Aorta (tissue), 5 donors: Measurements from ENCODE around the gene PARP12. TPM values are rescaled to one million over a fixed set of nuclear protein-coding genes. Genes with fewer than 3 reads are reported as not detected.
"Not testable (repeated sequence)": the region's sequence is repeated elsewhere in the genome, so short reads cannot be mapped to it uniquely, and the experiment has no call there.

ENCODE experiments used
- ATAC-seq: fragments of 200-7000 bp; cut with Tn5 transposase; one replicate; pipeline ENCODE4 v1.9.1; 2022; ENCODE audit warnings: moderate library complexity; ENCODE audit not compliant: low FRiP score
- DNase-seq, 2 donors: peaks; one replicate each; pipeline ENCODE4 v3.0.0-alpha.2; 2020
- H3K27ac ChIP-seq, 2 donors: one replicate each; pipeline ENCODE4 v1.5.1; 2013; ENCODE audit warnings: low read length in 2 of 2, mild to moderate bottlenecking in 2 of 2, moderate library complexity in 2 of 2, control low read depth in 1 of 2, inconsistent platforms in 1 of 2, low read depth in 1 of 2
- H3K27me3 ChIP-seq, 2 donors: one replicate each; pipeline ENCODE4 v1.6.1; 2013; ENCODE audit warnings: control low read depth in 1 of 2, low read length in 1 of 2, mild to moderate bottlenecking in 1 of 2, moderate library complexity in 1 of 2; ENCODE audit not compliant: insufficient read depth in 2 of 2, control insufficient read depth in 1 of 2
- H3K36me3 ChIP-seq, 2 donors: one replicate each; pipeline ENCODE4 v1.6.1; 2013; ENCODE audit warnings: control low read depth in 1 of 2, low read length in 1 of 2, mild to moderate bottlenecking in 1 of 2; ENCODE audit not compliant: insufficient read depth in 2 of 2, control insufficient read depth in 1 of 2
- H3K4me1 ChIP-seq, 2 donors: one replicate each; pipeline ENCODE4 v1.6.1; 2013; ENCODE audit warnings: low read length in 2 of 2, control low read depth in 1 of 2, mild to moderate bottlenecking in 1 of 2, moderate library complexity in 1 of 2; ENCODE audit not compliant: insufficient read depth in 2 of 2, control insufficient read depth in 1 of 2
- H3K4me3 ChIP-seq, 2 donors: one replicate each; pipeline ENCODE4 v1.5.1; 2013; ENCODE audit warnings: low read length in 2 of 2, control low read depth in 1 of 2, mild to moderate bottlenecking in 1 of 2
- H3K9me3 ChIP-seq: one replicate; pipeline ENCODE4 v1.6.1; 2013; ENCODE audit warnings: mild to moderate bottlenecking, low read length; ENCODE audit not compliant: control insufficient read depth
- WGBS, 2 donors: extraction: QIAGEN DNeasy Blood & Tissue Kit; methylation state at CpG; one replicate each; pipeline ENCODE4 v1.1.7; 2013; 5-methylcytosine and 5-hydroxymethylcytosine counted together
- intact Hi-C, 2 donors: fragments of 100-400 bp; cut with DNase I; formaldehyde crosslinking; loops; one replicate each; pipeline versions ENCODE4 v1.14.2 to v1.15.0; 2022
- long read RNA-seq, 2 donors: library from polyadenylated mRNA; unstranded; transcript quantifications; one replicate each; pipeline ENCODE4 v2.0.0, GENCODE V29; 2020 to 2021
- polyA plus RNA-seq, 2 donors: library from polyadenylated mRNA; stranded (reverse); fragments of 200-250 nt; gene quantifications; one replicate each; pipeline ENCODE4 v1.2.3, GENCODE V29; 2013
- total RNA-seq, 2 donors: library from RNA; stranded (reverse); fragmentation: NEBNext Ultra II Directional; extraction: Animal tissue kit (Norgen Biotek cat#: 25700); gene quantifications; one replicate each; pipeline ENCODE4 v1.2.1, GENCODE V29; 2021
- donor health status: healthy with polysubstance abuse.
- donor health status: Bipolar disorder and iron deficiency.
- donor health status: DM: no; HTN: no; CAD: no.
- donor health status: DM: no; HTN: no; CAD: no.
- donor health status: DM: yes; HTN: yes; CAD: no.

Gene PARP12, protein sequence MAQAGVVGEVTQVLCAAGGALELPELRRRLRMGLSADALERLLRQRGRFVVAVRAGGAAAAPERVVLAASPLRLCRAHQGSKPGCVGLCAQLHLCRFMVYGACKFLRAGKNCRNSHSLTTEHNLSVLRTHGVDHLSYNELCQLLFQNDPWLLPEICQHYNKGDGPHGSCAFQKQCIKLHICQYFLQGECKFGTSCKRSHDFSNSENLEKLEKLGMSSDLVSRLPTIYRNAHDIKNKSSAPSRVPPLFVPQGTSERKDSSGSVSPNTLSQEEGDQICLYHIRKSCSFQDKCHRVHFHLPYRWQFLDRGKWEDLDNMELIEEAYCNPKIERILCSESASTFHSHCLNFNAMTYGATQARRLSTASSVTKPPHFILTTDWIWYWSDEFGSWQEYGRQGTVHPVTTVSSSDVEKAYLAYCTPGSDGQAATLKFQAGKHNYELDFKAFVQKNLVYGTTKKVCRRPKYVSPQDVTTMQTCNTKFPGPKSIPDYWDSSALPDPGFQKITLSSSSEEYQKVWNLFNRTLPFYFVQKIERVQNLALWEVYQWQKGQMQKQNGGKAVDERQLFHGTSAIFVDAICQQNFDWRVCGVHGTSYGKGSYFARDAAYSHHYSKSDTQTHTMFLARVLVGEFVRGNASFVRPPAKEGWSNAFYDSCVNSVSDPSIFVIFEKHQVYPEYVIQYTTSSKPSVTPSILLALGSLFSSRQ
- total RNA-seq: 10 to 100 TPM; 42.6 to 43.5 TPM
- 10 to 100 TPM; 14.7 to 36.9 TPM for polyA plus RNA-seq
- long read RNA-seq, donor 1, partial matches to known transcripts: 1 of 9 reads
- long read RNA-seq, donor 1, other reads (novel, unspliced or antisense): 4 of 9 reads
- long read RNA-seq, donor 2, transcript PARP12-201 (12 exons, 3,796 nt): major isoform, 5 of 17 reads
- long read RNA-seq, donor 2, partial matches to known transcripts: 7 of 17 reads
- long read RNA-seq, donor 2, other reads (novel, unspliced or antisense): 4 of 17 reads

DNA sequence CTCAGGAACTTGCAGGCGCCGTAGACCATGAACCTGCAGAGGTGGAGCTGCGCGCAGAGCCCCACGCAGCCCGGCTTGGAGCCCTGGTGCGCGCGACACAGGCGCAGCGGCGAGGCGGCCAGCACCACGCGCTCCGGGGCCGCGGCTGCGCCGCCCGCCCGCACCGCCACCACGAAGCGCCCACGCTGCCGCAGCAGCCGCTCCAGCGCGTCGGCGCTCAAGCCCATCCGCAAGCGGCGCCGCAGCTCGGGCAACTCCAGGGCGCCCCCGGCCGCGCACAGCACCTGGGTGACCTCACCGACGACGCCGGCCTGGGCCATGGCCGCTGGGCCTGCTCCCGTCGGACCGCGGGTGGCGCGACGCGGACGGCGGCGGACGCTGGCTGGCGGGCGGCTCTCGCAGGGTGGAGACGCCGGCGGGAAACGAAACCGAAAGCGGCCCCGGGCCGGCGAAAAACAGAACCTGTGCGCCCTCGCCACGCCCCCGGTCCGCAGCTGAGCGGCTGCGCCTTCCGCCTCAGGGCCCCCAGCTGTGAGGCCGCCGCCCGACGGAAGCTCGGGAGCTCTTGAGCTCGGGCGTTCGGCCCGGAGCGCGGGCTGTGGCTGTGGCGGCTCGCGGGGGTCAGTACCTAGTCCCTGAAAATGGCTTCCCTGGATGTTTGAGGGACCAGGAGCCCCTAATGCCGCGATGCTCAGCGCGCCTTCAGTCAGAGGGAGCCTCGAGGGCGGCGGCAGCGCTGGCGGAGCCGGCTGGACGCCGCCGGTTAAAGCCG lies at the start of gene PARP12:
PARP12 (minus strand) TSS at position 424 of the 772 bp plus-strand sequence; CDS start at position 320, 104 bp downstream.
- WGBS, 2 donors: 0% methylated on average over 100 to 106 of the region's 106 CpGs
- DNase-seq: peak; percentile 95 to 96
- peak within 1 kb of the TSS; percentile 74 to 82 for H3K4me3 ChIP-seq
- ATAC-seq: peak; percentile 90
- no peaks in the 10 kb centered on the region for H3K27me3 ChIP-seq
- H3K27ac ChIP-seq: peak within 1 kb of the TSS; percentile 30 to 70
- no peaks in the 10 kb centered on the region for H3K36me3 ChIP-seq
- H3K4me1 ChIP-seq: no peaks in the 10 kb centered on the region
- intact Hi-C loops: no loop called here
- H3K9me3 ChIP-seq: no peaks in the 10 kb centered on the region

DNA sequence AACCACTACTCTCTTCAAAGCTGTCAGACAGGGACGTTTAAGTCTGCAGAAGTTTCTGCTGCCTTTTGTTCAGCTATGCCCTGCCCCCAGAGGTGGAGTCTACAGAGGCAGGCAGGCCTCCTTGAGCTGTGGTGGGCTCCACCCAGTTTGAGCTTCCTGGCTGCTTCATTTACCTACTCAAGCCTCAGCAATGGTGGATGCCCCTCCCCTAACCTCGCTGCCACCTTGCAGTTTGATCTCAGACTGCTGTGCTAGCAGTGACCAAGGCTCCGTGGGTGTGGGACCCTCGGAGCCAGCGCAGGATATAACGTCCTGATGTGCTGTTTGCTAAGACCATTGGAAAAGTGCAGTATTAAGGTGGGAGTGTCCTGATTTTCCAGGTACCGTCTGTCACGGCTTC lies 46.0 kb upstream of the PARP12 start:
- 91 to 92% methylated on average over 8 of the region's 8 CpGs for WGBS, 2 donors
- ATAC-seq, H3K27ac ChIP-seq, H3K4me3 ChIP-seq, H3K36me3 ChIP-seq, H3K27me3 ChIP-seq, H3K9me3 ChIP-seq, DNase-seq, intact Hi-C loops, H3K4me1 ChIP-seq: not testable (repeated sequence)

DNA sequence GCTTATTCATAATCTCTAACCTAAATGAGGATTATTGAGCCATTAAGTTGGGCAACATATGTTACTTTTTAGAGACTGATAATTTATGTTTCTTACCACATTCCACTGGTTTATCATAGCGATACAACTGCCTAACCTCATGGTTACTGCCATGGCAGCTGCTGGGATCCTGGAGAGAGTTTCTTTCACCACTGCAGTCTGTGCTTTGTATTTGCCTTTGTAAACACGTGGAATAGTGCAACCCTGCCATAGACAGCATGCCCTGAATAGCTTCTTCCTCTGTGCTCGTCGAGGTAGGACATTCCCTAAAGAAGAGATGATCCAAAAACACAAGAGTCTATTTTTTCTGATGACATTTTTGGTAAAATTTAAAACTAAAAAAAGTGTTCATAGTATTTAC lies 33.7 kb upstream of the PARP12 start:
- DNase-seq: no peak
- no peaks in the 10 kb centered on the region for H3K4me1 ChIP-seq
- intact Hi-C loops: no loop called here
- no peaks in the 10 kb centered on the region for H3K9me3 ChIP-seq
- H3K36me3 ChIP-seq: peaks cover 2 to 11% of the 10 kb centered on the region in 2 donors
- no peak overlapping the region for H3K4me3 ChIP-seq
- no peak for ATAC-seq
- 72 to 82% methylated on average over 4 of the region's 4 CpGs for WGBS, 2 donors
- no peak overlapping the region for H3K27ac ChIP-seq
- no peaks in the 10 kb centered on the region for H3K27me3 ChIP-seq

DNA sequence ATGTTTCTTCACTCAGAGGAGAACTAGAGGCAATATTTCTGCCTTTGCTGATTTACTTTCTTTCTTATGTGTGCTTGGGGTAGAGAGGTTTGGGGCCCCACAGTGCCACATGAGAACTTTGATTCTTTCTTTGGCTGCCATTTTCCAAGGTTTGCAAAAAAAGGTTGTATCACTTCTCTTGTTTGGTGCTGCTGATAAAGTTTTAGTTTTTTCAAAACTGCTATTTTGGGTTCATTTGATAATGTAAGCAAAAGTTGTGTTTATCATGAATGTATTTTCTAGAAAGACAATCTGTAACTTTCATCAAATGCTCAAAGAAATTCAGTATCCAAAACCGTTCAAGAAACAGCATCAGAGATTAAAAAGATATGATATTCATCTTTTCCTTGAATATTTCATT lies 30.6 kb upstream of the PARP12 start:
- H3K36me3 ChIP-seq: peaks cover 0 to 7% of the 10 kb centered on the region in 2 donors
- WGBS, 2 donors: 60 to 74% methylated on average over 1 of the region's 1 CpG
- no peak for DNase-seq

DNA sequence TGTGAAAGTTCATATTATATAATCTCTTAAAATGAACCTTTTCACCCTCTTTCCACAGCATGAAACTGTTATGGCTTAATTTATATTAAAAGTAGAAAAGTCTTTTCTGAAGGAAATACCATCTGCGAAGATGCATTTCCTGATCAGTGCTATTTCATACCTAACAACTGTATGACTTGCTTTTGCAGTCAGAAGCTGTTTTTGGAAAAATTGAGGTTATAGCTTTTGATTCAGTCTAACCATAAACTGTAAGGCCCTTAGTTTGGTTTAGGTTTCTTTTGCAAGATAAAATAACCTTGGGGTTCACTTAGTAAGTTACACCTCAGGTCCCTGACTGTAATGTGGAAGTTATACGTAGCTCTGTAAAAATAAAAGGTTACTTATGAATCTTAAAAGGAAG lies 22.7 kb upstream of the PARP12 start:
- ATAC-seq (no peak), DNase-seq (no peak)
- Histone ChIP-seq H3K4me1 (no peaks in the 10 kb centered on the region), H3K27ac (no peak overlapping the region), H3K36me3 (no peaks in the 10 kb centered on the region), H3K9me3 (no peaks in the 10 kb centered on the region), H3K4me3 (no peak overlapping the region), H3K27me3 (no peaks in the 10 kb centered on the region)
- 88 to 94% methylated on average over 2 of the region's 2 CpGs for WGBS, 2 donors
- intact Hi-C loops: no loop called here

More for the DNA sequence above, 30.6 kb upstream of the PARP12 start:
- Histone ChIP-seq H3K27me3 (no peaks in the 10 kb centered on the region), H3K9me3 (no peaks in the 10 kb centered on the region), H3K4me3 (no peak overlapping the region), H3K4me1 (no peaks in the 10 kb centered on the region), H3K27ac (no peak overlapping the region)
- intact Hi-C loops: no loop called here
- no peak for ATAC-seq

DNA sequence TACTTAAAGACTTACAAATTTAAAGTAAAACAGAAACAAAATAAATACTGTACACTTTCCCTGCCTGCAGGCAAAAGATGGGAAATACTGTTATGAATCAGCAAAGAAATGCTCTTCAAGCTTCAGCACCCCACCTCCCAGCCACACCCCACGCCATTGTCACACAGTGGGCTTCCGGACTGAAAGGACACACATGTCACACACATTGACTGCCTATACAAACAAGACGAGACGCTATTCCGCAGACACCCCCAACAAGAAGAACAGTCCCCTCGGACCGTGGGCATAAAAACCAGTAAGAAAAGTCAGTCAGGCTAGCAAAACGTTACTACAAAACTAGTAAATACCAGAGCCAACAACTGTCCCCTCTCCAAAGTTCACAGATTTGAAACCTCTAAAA lies 22.2 kb upstream of the PARP12 start:
- ATAC-seq (no peak), DNase-seq (no peak)
- WGBS, 2 donors: 78 to 79% methylated on average over 8 of the region's 8 CpGs
- no peaks in the 10 kb centered on the region for H3K36me3 ChIP-seq
- H3K27ac ChIP-seq: no peak overlapping the region
- H3K4me1 ChIP-seq: no peaks in the 10 kb centered on the region
- no peaks in the 10 kb centered on the region for H3K9me3 ChIP-seq
- no peaks in the 10 kb centered on the region for H3K27me3 ChIP-seq
- intact Hi-C loops: no loop called here
- no peak overlapping the region for H3K4me3 ChIP-seq

DNA sequence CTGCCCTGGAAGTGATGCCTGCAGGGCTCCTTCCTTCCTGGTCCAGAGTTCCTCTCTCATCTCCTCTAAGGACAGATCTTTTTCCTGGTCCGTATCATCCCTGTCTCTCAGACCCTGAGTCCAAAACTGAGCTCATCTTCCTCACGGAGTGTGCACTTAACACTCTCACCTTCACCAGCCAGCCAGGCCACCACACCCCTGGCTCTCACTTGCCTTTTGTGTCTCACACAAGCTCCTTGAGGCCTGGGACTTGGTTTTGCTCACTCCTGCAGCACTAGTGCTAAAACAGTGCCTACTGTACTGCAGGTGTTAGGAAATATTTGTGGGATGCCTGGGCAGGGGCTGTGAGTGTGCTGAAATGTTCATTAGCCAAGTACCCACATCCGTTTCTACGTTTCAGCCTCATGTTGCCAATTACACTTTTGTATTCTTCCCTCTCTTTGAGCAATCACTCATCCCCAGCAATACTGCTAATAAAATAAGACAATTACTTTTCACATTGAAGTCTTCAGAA lies 21.4 kb upstream of the PARP12 start:
- intact Hi-C loops: no loop called here
- no peak for DNase-seq
- Histone ChIP-seq H3K27me3 (no peaks in the 10 kb centered on the region), H3K9me3 (no peaks in the 10 kb centered on the region), H3K4me1 (no peaks in the 10 kb centered on the region), H3K27ac (no peak overlapping the region), H3K36me3 (no peaks in the 10 kb centered on the region), H3K4me3 (no peak overlapping the region)
- 86 to 97% methylated on average over 4 of the region's 4 CpGs for WGBS, 2 donors
- no peak for ATAC-seq

DNA sequence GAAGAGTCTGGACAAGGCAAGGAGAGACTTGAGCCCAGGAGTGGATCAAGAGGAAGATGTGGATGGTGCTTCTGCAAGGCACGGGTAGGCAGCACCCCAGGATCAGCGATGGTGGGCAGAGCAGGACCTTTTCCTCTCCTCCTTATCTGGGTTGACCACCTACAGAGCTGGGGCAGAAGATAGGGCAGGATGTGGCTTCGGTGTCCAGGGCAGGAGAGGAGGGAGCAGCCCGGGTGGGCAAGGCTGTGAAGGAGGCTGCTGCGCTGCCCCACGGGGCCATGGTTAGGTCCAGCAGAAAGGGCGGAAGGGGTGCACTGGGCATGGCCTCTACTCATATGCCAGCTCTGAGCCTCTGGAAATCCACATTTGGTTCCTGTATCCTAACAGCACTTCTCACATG lies 20.0 kb upstream of the PARP12 start:
- Histone ChIP-seq H3K4me3 (no peak overlapping the region), H3K4me1 (no peaks in the 10 kb centered on the region), H3K27ac (no peak overlapping the region), H3K27me3 (no peaks in the 10 kb centered on the region), H3K36me3 (no peaks in the 10 kb centered on the region), H3K9me3 (no peaks in the 10 kb centered on the region)
- WGBS, 2 donors: 86 to 95% methylated on average over 7 of the region's 7 CpGs
- intact Hi-C loops: no loop called here
- no peak for DNase-seq
- ATAC-seq: no peak
